HL-60/S4 treated with phorbol 12-myristate 13-acetate at 8.2 ng/mL for 4 days and 3 days (cell line): Measurements from ENCODE around the gene MAP1LC3C.

Source experiments
- in situ Hi-C: fragments of 300-500 bp; cut with MboI; formaldehyde crosslinking; loops from 2 replicates; pipeline ENCODE4 v1.15.0; 2022; ENCODE audit warnings: low sequenced_read_pairs

MAP1LC3C gene

GRCh38 chr1:241999026-241999425 lies at the start of gene MAP1LC3C:
Gene MAP1LC3C, minus strand, starts transcription at chr1:241999098. Its CDS starts 90 bp downstream, at chr1:241999008.
- in situ Hi-C loops: no loop called here

GRCh38 chr1:242043165-242043564 lies 44.3 kb upstream of the MAP1LC3C start:
- in situ Hi-C loops: no loop called here

GRCh38 chr1:242034392-242034791 lies 35.5 kb upstream of the MAP1LC3C start:
- in situ Hi-C loops: no loop called here

GRCh38 chr1:242033447-242033846 lies 34.5 kb upstream of the MAP1LC3C start:
- in situ Hi-C loops: no loop called here

GRCh38 chr1:242030071-242030470 lies 31.2 kb upstream of the MAP1LC3C start:
- in situ Hi-C loops: no loop called here

- in situ Hi-C loops: no loop called here
Measured at GRCh38 chr1:242025681-242026080, 26.8 kb upstream of the MAP1LC3C start.

- in situ Hi-C loops: no loop called here
Measured at GRCh38 chr1:242023805-242024204, 24.9 kb upstream of the MAP1LC3C start.

- in situ Hi-C loops: no loop called here
Measured at GRCh38 chr1:242019018-242019417, 20.1 kb upstream of the MAP1LC3C start.

- in situ Hi-C loops: no loop called here
Measured at GRCh38 chr1:242017580-242018233, 18.8 kb upstream of the MAP1LC3C start.

DNA sequence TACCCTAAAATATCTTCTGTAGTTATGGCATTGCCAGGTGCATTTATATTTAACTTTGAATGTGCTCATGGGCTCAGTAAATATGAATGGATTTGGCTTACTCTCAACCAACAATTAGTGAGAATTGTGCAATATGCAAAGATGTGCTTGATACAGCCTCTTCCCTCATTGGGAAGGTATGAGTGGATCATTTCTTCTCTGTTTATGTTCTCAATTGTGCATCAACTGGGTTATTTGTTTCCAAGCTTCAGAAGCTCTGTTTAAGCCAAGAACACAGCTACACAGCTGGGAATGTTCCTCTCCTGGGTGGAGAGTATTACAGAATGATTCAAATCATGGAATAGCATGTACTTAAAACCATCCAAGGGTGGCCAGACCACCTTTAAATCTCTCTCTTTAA lies 17.6 kb upstream of the MAP1LC3C start:
- in situ Hi-C loops: no loop called here

DNA sequence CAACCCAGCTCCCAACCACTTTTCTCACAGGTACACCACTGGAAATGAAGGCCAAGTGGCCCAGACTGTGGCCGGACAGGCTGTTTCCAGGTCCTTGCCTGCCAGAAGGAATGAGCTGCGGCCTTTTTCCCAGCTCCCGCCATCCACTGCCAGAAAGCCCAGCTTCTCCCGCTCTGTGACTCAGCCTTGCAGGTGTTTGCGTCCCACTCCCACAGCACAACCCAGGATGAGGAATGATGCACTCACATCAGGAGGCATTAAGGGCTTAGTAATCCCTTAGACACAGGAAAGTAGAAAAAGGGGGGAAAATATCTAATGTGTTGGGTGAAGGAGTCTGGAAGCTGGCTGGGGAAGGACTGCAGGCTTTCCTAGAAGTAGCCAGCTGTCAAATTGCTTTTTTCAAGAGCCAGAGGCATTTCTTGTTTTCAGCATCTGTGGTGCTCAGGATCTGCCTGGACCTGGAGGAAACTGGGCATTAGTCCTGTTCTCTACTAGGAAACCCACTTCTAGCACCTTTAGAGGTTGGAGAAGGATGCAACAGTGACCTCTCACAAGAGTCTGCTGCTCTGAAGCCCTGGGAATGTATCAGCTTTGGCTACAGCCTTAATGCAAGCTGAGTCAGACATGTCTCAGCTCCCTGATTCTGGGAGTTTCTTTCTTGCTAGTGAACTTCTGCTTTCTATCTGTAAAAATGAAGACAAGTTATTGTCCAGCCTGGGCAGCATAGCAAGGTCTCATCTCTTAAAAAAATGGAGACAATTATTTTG lies 13.2 kb upstream of the MAP1LC3C start:
- in situ Hi-C loops: no loop called here

GRCh38 chr1:242008826-242009495 lies 10.1 kb upstream of the MAP1LC3C start:
- in situ Hi-C loops: no loop called here

GRCh38 chr1:242006976-242007375 lies 8.1 kb upstream of the MAP1LC3C start:
- in situ Hi-C loops: no loop called here

DNA sequence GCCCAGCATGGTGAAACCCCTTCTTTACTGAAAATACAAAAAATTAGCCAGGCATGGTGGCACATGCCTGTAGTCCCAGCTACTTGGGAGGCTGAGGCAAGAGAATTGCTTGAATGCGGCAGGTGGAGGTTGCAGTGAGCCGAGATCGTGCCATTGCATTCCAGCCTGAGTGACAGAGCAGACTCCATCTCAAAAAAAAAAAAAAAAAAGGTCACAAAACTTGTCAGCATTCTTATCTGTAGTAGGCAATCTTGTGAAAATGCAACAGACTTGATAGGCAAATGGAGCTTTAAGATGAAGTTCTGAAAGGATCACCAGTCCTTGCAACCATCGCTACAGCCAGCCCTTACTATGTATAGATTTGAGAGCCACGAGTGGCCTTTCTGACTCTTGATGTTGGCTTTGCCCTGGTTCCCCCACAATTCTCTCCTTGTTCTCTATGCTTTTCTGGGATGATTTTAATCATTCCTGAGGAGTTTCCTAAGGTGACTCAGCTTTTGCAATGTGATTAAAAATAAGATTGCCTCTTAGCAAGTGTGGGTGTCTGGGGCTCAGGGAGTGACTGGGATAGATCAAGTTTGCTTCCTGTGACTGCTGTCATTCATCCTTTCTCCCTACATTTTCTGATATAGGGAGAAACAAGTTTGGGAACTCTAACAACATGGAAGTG lies 7.1 kb upstream of the MAP1LC3C start:
- in situ Hi-C loops: no loop called here

DNA sequence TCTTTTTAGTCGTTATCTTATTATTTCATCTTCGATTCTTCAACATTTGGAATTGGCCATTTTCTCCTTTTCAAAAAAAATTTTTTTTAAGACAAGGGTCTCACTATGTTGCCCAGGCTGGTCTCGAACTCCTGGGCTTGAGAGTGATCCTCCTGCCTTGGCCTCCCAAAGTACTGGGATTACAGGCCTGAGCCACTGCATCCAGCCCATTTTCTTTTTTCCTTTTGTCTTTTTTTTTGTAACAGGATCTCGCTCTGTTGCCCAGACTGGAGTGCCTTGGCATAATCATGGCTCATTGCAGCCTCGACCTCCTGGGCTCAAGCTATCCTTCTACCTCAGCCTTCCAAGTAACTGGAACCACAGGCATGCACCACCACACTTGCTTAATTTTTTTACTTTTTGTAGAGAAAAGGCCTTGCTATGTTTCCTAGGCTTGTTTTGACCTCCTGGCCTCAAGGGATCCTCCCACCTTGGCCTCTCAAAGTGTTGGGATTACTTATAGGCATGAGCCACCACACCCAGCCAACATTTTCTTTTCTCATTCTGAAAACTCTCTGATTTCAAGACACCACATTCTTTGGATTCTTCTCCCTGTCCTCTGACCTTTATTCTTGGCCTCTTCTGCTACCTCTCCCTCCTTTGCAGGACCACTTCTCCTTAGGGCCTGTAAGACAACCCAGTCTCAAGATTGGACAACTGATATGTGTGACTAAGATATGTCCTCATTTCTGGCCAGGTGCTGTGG lies 6.0 kb upstream of the MAP1LC3C start:
- in situ Hi-C loops: no loop called here

GRCh38 chr1:242002510-242002909 lies 3.6 kb upstream of the MAP1LC3C start:
- in situ Hi-C loops: no loop called here

DNA sequence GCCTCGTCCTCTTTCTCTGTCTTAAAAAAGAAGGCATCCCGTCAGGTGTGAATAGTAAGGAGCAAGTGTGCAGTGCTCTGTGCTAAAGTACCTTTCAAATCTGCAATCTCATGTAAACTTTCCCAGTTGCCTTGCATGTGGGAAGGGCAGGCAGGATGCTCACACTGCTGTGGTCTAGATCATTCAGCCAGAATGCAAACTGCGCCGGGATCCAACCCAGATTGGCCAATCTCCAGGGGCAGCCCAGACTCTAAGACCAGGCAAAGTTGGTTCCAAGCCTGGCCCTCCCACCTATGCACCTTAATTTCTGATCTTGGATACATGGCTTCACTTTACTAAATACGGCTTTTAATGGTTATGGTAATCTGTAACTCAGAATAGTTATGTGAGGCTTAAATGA lies 3.2 kb upstream of the MAP1LC3C start:
- in situ Hi-C loops: no loop called here

GRCh38 chr1:242000434-242000833 lies 1.5 kb upstream of the MAP1LC3C start:
- in situ Hi-C loops: no loop called here

DNA sequence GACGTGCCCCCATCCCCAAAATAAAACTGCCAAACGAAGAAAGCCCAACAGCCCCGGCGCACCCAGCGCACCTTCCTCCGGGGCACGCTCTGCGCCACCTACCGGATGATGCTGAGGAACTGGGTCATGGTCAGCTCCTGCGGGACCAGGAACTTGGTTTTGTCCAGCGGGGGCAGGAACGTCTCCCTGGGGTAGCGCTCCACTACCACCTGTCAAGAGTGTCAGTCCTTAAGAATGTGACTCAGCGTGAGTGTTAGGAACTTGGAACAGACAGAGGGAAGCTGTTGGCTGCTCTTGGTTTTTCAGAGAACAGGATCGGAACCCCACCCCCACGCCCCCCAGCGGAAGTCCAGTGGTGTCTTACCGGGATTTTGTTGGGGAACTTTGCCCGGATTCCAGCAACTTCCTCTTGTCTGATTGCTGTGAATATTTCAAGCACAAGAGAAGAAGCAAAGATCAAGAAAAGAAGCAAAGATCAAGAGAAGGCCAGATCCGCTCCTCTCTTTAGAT lies 431 bp downstream of the MAP1LC3C start:
- in situ Hi-C loops: no loop called here

DNA sequence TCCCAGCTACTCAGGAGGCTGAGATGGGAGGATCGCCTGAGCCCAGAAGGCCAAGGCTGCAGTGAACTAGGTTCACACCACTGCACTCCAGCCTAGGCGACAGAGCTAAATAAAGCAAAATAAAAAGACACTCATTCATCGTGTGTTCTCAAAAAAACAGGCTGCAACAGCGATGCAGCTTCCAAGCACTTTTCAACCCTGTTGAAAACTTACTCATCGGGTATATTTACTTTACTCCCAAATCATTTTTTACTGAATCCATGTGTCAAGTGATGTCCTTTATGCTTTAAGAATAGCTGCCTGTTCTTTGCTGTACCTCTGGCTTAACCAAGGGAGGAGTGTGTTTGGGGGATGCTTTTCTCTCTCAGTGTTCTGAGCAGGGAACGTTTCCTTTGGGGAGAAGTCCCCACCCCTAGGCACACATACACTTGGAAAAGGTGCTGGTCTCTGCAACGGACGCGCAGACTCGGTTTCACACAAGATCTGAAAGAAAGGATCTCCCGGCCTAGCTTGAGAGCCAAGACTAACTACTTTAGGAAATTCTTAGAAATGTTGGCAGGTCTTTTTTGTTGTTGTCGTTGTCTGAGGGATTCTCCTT lies 1.4 kb downstream of the MAP1LC3C start:
- in situ Hi-C loops: no loop called here
